SK-N-SH treated with all-trans-retinoic acid at 6 μM for 48 hours (cell line): ENCODE measurements around the gene CDC42EP1.

Source experiments
- ATAC-seq: fragments of 200-7000 bp; cut with Tn5 transposase; 3 replicates; pipeline ENCODE4 v1.9.1; 2020; ENCODE audit warnings: mild to moderate bottlenecking, moderate library complexity
- ARNTL ChIP-seq: fragments of 450-650 bp; formaldehyde crosslinking; IDR thresholded peaks from 2 replicates; pipeline ENCODE4 v1.5.0; 2020; ENCODE audit warnings: low read depth, mild to moderate bottlenecking, moderate library complexity, borderline replicate concordance
- BACH2 ChIP-seq: fragments of 250-450 bp; sonication (Bioruptor Pico); IDR thresholded peaks from 2 replicates; pipeline ENCODE4 v1.9.0; 2021; ENCODE audit warnings: mild to moderate bottlenecking, borderline replicate concordance
- CSDC2 ChIP-seq: fragments of 250-450 bp; sonication (Bioruptor Pico); IDR thresholded peaks from 2 replicates; pipeline ENCODE4 v1.5.0; 2020; ENCODE audit warnings: mild to moderate bottlenecking, moderate library complexity
- CSRNP3 ChIP-seq: fragments of 250-450 bp; sonication (Bioruptor Pico); IDR thresholded peaks from 2 replicates; pipeline ENCODE4 v1.5.1; 2021; ENCODE audit warnings: mild to moderate bottlenecking, moderate library complexity
- ESRRG ChIP-seq: fragments of 250-450 bp; sonication (Bioruptor Pico); IDR thresholded peaks from 2 replicates; pipeline ENCODE4 v1.6.1; 2021; ENCODE audit warnings: mild to moderate bottlenecking
- GLIS3 ChIP-seq: fragments of 250-450 bp; sonication (Bioruptor Pico); IDR thresholded peaks from 2 replicates; pipeline ENCODE4 v1.5.0; 2020; ENCODE audit warnings: mild to moderate bottlenecking, moderate library complexity
- ISL1 ChIP-seq: fragments of 250-450 bp; sonication (Bioruptor Pico); IDR thresholded peaks from 2 replicates; pipeline ENCODE4 v2.1.2; 2022; ENCODE audit warnings: mild to moderate bottlenecking, moderate library complexity
- OSR1 ChIP-seq: fragments of 250-450 bp; sonication (Bioruptor Pico); IDR thresholded peaks from 2 replicates; pipeline ENCODE4 v1.8.0; 2022; ENCODE audit warnings: moderate library complexity, mild to moderate bottlenecking, inconsistent platforms
- PATZ1 ChIP-seq: fragments of 250-450 bp; sonication (Bioruptor Pico); IDR thresholded peaks from 2 replicates; pipeline ENCODE4 v1.8.0; 2020; ENCODE audit warnings: mild to moderate bottlenecking, moderate library complexity, borderline replicate concordance
- POU6F1 ChIP-seq: fragments of 250-450 bp; sonication (Bioruptor Pico); IDR thresholded peaks from 2 replicates; pipeline ENCODE4 v1.8.0; 2021; ENCODE audit warnings: low read depth, mild to moderate bottlenecking, moderate library complexity, borderline replicate concordance
- PPARA ChIP-seq: fragments of 250-450 bp; sonication (Bioruptor Pico); IDR thresholded peaks from 2 replicates; pipeline ENCODE4 v1.5.0; 2020; ENCODE audit warnings: mild to moderate bottlenecking, borderline replicate concordance
- RARB ChIP-seq: fragments of 250-450 bp; sonication (Bioruptor Pico); IDR thresholded peaks from 2 replicates; pipeline ENCODE4 v1.8.0; 2021; ENCODE audit warnings: mild to moderate bottlenecking, moderate library complexity
- SNAI2 ChIP-seq: fragments of 250-450 bp; sonication (Bioruptor Pico); IDR thresholded peaks from 2 replicates; pipeline ENCODE4 v1.5.0; 2020; ENCODE audit warnings: mild to moderate bottlenecking, moderate library complexity
- TCF4 ChIP-seq: fragments of 250-450 bp; sonication (Bioruptor Pico); IDR thresholded peaks from 2 replicates; pipeline ENCODE4 v1.8.0; 2021; ENCODE audit warnings: mild to moderate bottlenecking, moderate library complexity, borderline replicate concordance
- TOX ChIP-seq: fragments of 250-450 bp; sonication (Bioruptor Pico); IDR thresholded peaks from 2 replicates; pipeline ENCODE4 v1.8.0; 2021; ENCODE audit warnings: mild to moderate bottlenecking, moderate library complexity, borderline replicate concordance
- TSHZ2 ChIP-seq: fragments of 250-450 bp; sonication (Bioruptor Pico); IDR thresholded peaks from 2 replicates; pipeline ENCODE4 v1.5.0; 2020; ENCODE audit warnings: mild to moderate bottlenecking, moderate library complexity
- ZC3H10 ChIP-seq: fragments of 250-450 bp; sonication (Bioruptor Pico); IDR thresholded peaks from 2 replicates; pipeline ENCODE4 v1.5.1; 2021; ENCODE audit warnings: mild to moderate bottlenecking, moderate library complexity
- ZFP30 ChIP-seq: fragments of 450-650 bp; formaldehyde crosslinking; IDR thresholded peaks from 2 replicates; pipeline ENCODE4 v1.5.0; 2022; ENCODE audit warnings: mild to moderate bottlenecking, moderate library complexity
- ZNF565 ChIP-seq: fragments of 450-650 bp; formaldehyde crosslinking; conservative IDR thresholded peaks from 2 replicates; pipeline ENCODE4 v1.5.0; 2020; ENCODE audit warnings: low read depth, mild to moderate bottlenecking, moderate library complexity
- ZNF70 ChIP-seq: fragments of 450-650 bp; formaldehyde crosslinking; IDR thresholded peaks from 2 replicates; pipeline ENCODE4 v1.5.0; 2020; ENCODE audit warnings: mild to moderate bottlenecking, moderate library complexity
- ZNF8 ChIP-seq: fragments of 450-650 bp; formaldehyde crosslinking; IDR thresholded peaks from 2 replicates; pipeline ENCODE4 v1.5.0; 2020; ENCODE audit warnings: mild to moderate bottlenecking, moderate library complexity

Gene CDC42EP1

GRCh38 chr22:37514526-37515051 lies 45.7 kb upstream of the CDC42EP1 start (continued):
- no peak for TF ChIP-seq BACH2
- no peak for TF ChIP-seq ZC3H10 (CRISPR knock-in tag)
- TF ChIP-seq ZNF565 (CRISPR knock-in tag) = no peak
- TF ChIP-seq OSR1 = no peak
- TF ChIP-seq PATZ1 (CRISPR knock-in tag) = no peak

GRCh38 chr22:37515901-37516300 lies 44.4 kb upstream of the CDC42EP1 start:
- no peak for ATAC-seq
- no peak for TF ChIP-seq RARB
- no peak for TF ChIP-seq CSRNP3 (CRISPR knock-in tag)
- TF ChIP-seq ARNTL (CRISPR knock-in tag) = no peak
- TF ChIP-seq ZFP30 = no peak
- TF ChIP-seq TSHZ2 (CRISPR knock-in tag) = no peak
- TF ChIP-seq ZC3H10 (CRISPR knock-in tag) = no peak
- no peak for TF ChIP-seq ISL1 (CRISPR knock-in tag)
- no peak for TF ChIP-seq GLIS3 (CRISPR knock-in tag)
- no peak for TF ChIP-seq PPARA (CRISPR knock-in tag)
- TF ChIP-seq BACH2 = no peak
- no peak for TF ChIP-seq POU6F1 (CRISPR knock-in tag)
- TF ChIP-seq CSDC2 (CRISPR knock-in tag) = no peak
- no peak for TF ChIP-seq ESRRG (CRISPR knock-in tag)
- no peak for TF ChIP-seq ZNF8 (CRISPR knock-in tag)
- no peak for TF ChIP-seq PATZ1 (CRISPR knock-in tag)
- no peak for TF ChIP-seq ZNF70 (CRISPR knock-in tag)
- TF ChIP-seq SNAI2 (CRISPR knock-in tag) = no peak
- TF ChIP-seq, all 23 proteins: peak for 0

GRCh38 chr22:37516456-37516855 lies 43.8 kb upstream of the CDC42EP1 start:
- TF ChIP-seq ZNF8 (CRISPR knock-in tag) (no peak), TOX (CRISPR knock-in tag) (no peak), PATZ1 (CRISPR knock-in tag) (no peak), TCF4 (CRISPR knock-in tag) (no peak), SNAI2 (CRISPR knock-in tag) (no peak), CSRNP3 (CRISPR knock-in tag) (no peak), GLIS3 (CRISPR knock-in tag) (no peak), CSDC2 (CRISPR knock-in tag) (no peak)
- no peak for ATAC-seq
